Esophagus muscularis mucosa (tissue), 4 donors: ENCODE data around the gene FHDC1. TPM values are rescaled to one million over a fixed set of nuclear protein-coding genes. Genes with fewer than 3 reads are reported as not detected.

Experiments used
- DNase-seq: peaks from one replicate; pipeline ENCODE4 v3.0.0-alpha.2; 2017; ENCODE audit errors: extremely low spot score
- H3K27ac ChIP-seq, 4 donors: fragments of 200-600 bp; sonication (generic); replicated peaks in 1 of 4; 1 replicate in 3 of 4; 2 replicates in 1 of 4; pipeline ENCODE4 v1.5.1; 2016 to 2019; ENCODE audit warnings: mild to moderate bottlenecking in 1 of 4
- H3K27me3 ChIP-seq, 4 donors: fragments of 200-600 bp; sonication (generic); one replicate each; pipeline versions ENCODE4 v1.5.1 to v1.6.0; 2016 to 2019
- H3K36me3 ChIP-seq, 4 donors: fragments of 200-600 bp; sonication (generic); one replicate each; pipeline ENCODE4 v1.5.1; 2016 to 2019
- H3K4me1 ChIP-seq, 4 donors: fragments of 200-600 bp; sonication (generic); one replicate each; pipeline ENCODE4 v1.5.1; 2016 to 2019
- H3K4me3 ChIP-seq, 4 donors: fragments of 200-600 bp; sonication (generic); 1 replicate in 2 of 4; 2 replicates in 2 of 4; pipeline ENCODE4 v1.5.1; 2016 to 2019; ENCODE audit warnings: mild to moderate bottlenecking in 4 of 4, moderate library complexity in 1 of 4
- H3K9me3 ChIP-seq, 4 donors: fragments of 200-600 bp; sonication (generic); 1 replicate in 3 of 4; 2 replicates in 1 of 4; pipeline ENCODE4 v1.5.1; 2016 to 2019
- CTCF ChIP-seq, 3 experiments: fragments of 200-600 bp in 2 of 3; fragments of 450-650 bp in 1 of 3; sonication (generic) in 2 of 3; IDR thresholded peaks; one replicate each; pipeline ENCODE4 v1.5.1; 2017 to 2019; ENCODE audit warnings: antibody characterized with exemption in 3 of 3, mild to moderate bottlenecking in 2 of 3, moderate library complexity in 1 of 3
- EP300 ChIP-seq: sonication (generic); formaldehyde crosslinking; IDR thresholded peaks from one replicate; pipeline ENCODE4 v1.6.1; 2017; ENCODE audit warnings: antibody characterized with exemption
- POLR2A ChIP-seq: fragments of 450-650 bp; IDR thresholded peaks from one replicate; pipeline ENCODE4 v1.6.1; 2017; ENCODE audit warnings: antibody characterized with exemption, moderate library complexity, mild to moderate bottlenecking, low read depth
- POLR2AphosphoS5 ChIP-seq, 2 donors: sonication (generic); formaldehyde crosslinking; IDR thresholded peaks; one replicate each; pipeline ENCODE4 v1.6.1; 2017; ENCODE audit warnings: antibody characterized with exemption in 2 of 2
- WGBS: methylation state at CpG from one replicate; pipeline ENCODE4 v1.1.5; 2018; 5-methylcytosine and 5-hydroxymethylcytosine counted together
- intact Hi-C: fragments of 100-400 bp; cut with DNase I; formaldehyde crosslinking; loops from one replicate; pipeline ENCODE4 v1.15.1; 2023
- total RNA-seq, 4 donors: library from RNA; depleted of rRNA; stranded (reverse); fragments of >200 nt; gene quantifications; one replicate each; pipeline versions ENCODE4 v1.1.0 to v1.2.1, GENCODE V29; 2016

FHDC1 gene
- total RNA-seq, 4 donors from 2014 or later, result 0.83 to 2.1 (median 1.6) TPM

DNA sequence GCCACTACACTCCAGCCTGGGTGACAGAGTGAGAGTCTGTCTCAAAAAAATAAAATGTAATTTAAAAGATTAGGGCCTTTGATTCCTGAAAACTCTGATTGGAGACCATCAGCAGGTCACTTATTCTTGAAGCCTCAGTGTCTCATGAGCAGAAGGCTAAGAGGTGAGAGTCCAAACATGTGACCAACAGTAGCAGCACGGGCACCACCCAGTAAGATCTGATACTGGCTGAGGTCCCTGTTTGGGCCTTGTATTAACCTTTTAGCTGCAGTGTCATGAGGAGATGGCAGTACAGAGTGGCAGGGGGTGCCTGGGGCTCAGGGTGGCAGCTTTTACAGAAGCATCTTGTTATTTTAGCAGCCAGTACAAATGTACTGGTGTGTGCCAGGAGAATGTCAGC lies 89.3 kb downstream of the FHDC1 start:
- H3K27me3 ChIP-seq, result no peaks in the 10 kb centered on the region
- no peaks in the 10 kb centered on the region for H3K36me3 ChIP-seq
- no peak overlapping the region for H3K4me3 ChIP-seq
- 57% methylated on average over 1 of the region's 1 CpG for WGBS
- no peak for TF ChIP-seq POLR2AphosphoS5 (IDR thresholded peaks at IDR 0.05)
- intact Hi-C loops, result no loop called here
- H3K4me1 ChIP-seq, result no peaks in the 10 kb centered on the region
- H3K9me3 ChIP-seq, result peaks cover 0 to 13% (median 10%) of the 10 kb centered on the region in 4 donors
- no peak for DNase-seq
- H3K27ac ChIP-seq, result no peak overlapping the region

DNA sequence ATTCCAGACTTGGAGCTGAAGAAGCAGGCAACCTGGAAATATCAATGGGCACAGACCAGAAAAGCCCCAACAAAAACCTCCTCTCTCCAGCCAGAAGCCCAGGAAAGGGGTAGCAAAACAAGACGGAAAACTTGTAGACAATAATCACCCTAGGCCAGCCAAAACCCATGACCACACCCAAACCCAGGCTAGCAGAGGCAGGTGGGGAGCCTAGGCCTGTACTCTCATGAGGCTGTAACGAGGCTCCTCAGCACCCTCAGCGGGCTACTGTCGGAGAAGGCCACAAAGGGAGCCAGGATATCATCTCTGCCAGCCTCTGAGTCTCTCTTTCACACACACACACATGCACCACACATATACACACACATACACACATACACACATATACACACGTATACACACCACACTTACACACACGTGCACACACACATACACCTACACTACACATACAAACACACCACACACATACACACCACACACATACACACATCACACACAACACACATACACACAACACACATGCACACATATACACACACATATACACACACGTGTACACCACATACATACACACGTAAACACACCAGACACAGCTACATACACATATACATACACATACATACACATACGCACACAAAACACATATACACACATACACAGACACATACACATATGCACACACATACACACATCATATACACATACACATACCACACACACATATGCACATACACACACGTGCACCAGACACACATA lies 90.6 kb downstream of the FHDC1 start:
- TF ChIP-seq CTCF (IDR thresholded peaks at IDR 0.05) (no peak), EP300 (no peak), POLR2A (no peak), POLR2AphosphoS5 (IDR thresholded peaks at IDR 0.05) (no peak)
- H3K27ac ChIP-seq, result no peak overlapping the region
- intact Hi-C loops, result no loop called here
- no peaks in the 10 kb centered on the region for H3K27me3 ChIP-seq
- DNase-seq, result no peak
- H3K4me3 ChIP-seq, result no peak overlapping the region
- no peaks in the 10 kb centered on the region for H3K4me1 ChIP-seq
- peaks cover 0 to 13% (median 12%) of the 10 kb centered on the region in 4 donors for H3K9me3 ChIP-seq
- no peaks in the 10 kb centered on the region for H3K36me3 ChIP-seq
- WGBS, result 84% methylated on average over 10 of the region's 10 CpGs

GRCh38 chr4:153027866-153028265 lies 91.7 kb downstream of the FHDC1 start:
- 72% methylated on average over 3 of the region's 3 CpGs for WGBS

GRCh38 chr4:153028535-153028934 lies 92.4 kb downstream of the FHDC1 start:
- no peak for DNase-seq

More at GRCh38 chr4:153027866-153028265, 91.7 kb downstream of the FHDC1 start:
- H3K4me1 ChIP-seq, result no peaks in the 10 kb centered on the region
- H3K27ac ChIP-seq, result no peak overlapping the region
- TF ChIP-seq POLR2A, result no peak
- TF ChIP-seq EP300, result no peak
- no peak for TF ChIP-seq CTCF (IDR thresholded peaks at IDR 0.05)
- no peak for TF ChIP-seq POLR2AphosphoS5 (IDR thresholded peaks at IDR 0.05)
- H3K27me3 ChIP-seq, result no peaks in the 10 kb centered on the region
- H3K9me3 ChIP-seq, result peaks cover 0 to 13% (median 12%) of the 10 kb centered on the region in 4 donors
- intact Hi-C loops, result no loop called here
- H3K4me3 ChIP-seq, result no peak overlapping the region
- no peak for DNase-seq
- no peaks in the 10 kb centered on the region for H3K36me3 ChIP-seq

More at GRCh38 chr4:153028535-153028934, 92.4 kb downstream of the FHDC1 start:
- TF ChIP-seq POLR2AphosphoS5 (IDR thresholded peaks at IDR 0.05) (no peak), CTCF (IDR thresholded peaks at IDR 0.05) (no peak), EP300 (no peak), POLR2A (no peak)
- peaks cover 0 to 13% (median 12%) of the 10 kb centered on the region in 4 donors for H3K9me3 ChIP-seq
- WGBS, result 63% methylated on average over 1 of the region's 1 CpG
- no peak overlapping the region for H3K4me3 ChIP-seq
- H3K27me3 ChIP-seq, result no peaks in the 10 kb centered on the region
- no peak overlapping the region for H3K27ac ChIP-seq
- intact Hi-C loops, result no loop called here
- no peaks in the 10 kb centered on the region for H3K4me1 ChIP-seq
- H3K36me3 ChIP-seq, result no peaks in the 10 kb centered on the region

Other genes starting within 250 kb of the FHDC1 start
- under 1 TPM; 0.17 to 0.52 (median 0.37) TPM for gene TIGD4, start 156.6 kb upstream of the FHDC1 start, total RNA-seq
- 10 to 100 TPM; 26.3 to 36.1 (median 30.6) TPM for gene ARFIP1, start 156.4 kb upstream of the FHDC1 start, total RNA-seq